Panc1 (cell line): Measurements from ENCODE around the gene SEC11A.

ENCODE experiments used
- CTCF ChIP-seq: fragments of 450-650 bp; IDR thresholded peaks from 2 replicates; pipeline ENCODE4 v1.5.1; 2017; ENCODE audit warnings: mild to moderate bottlenecking
- POLR2AphosphoS5 ChIP-seq: IDR thresholded peaks from 2 replicates; pipeline ENCODE4 v1.6.1; 2012; ENCODE audit warnings: mild to moderate bottlenecking, low read depth, low read length, moderate library complexity
- SIN3A ChIP-seq: IDR thresholded peaks from 2 replicates; pipeline ENCODE4 v1.6.1; 2012; ENCODE audit warnings: low read depth, mild to moderate bottlenecking, low read length, moderate library complexity, borderline replicate concordance; ENCODE audit not compliant: insufficient read depth
- TCF7L2 ChIP-seq: IDR thresholded peaks from 2 replicates; pipeline ENCODE4 v1.6.1; 2011; ENCODE audit warnings: mild to moderate bottlenecking, low read depth, low read length, inconsistent platforms

- TF ChIP-seq CTCF: no peak
- TF ChIP-seq SIN3A: no peak
- no peak for TF ChIP-seq POLR2AphosphoS5
- TF ChIP-seq TCF7L2: no peak
Measured at GRCh38 chr15:84699538-84700191, 16.3 kb downstream of the SEC11A start.
